HG03520 (cell line): ENCODE data around the gene FGFR3.
"Not testable (repeated sequence)": the region's sequence is repeated elsewhere in the genome, so short reads cannot be mapped to it uniquely, and the experiment has no call there.

Experiments used
- ATAC-seq: cut with Tn5 transposase; IDR thresholded peaks from one replicate; pipeline ENCODE4 v1.9.1; 2021; ENCODE audit warnings: mild to moderate bottlenecking, moderate library complexity; ENCODE audit not compliant: unreplicated experiment

FGFR3 gene

DNA sequence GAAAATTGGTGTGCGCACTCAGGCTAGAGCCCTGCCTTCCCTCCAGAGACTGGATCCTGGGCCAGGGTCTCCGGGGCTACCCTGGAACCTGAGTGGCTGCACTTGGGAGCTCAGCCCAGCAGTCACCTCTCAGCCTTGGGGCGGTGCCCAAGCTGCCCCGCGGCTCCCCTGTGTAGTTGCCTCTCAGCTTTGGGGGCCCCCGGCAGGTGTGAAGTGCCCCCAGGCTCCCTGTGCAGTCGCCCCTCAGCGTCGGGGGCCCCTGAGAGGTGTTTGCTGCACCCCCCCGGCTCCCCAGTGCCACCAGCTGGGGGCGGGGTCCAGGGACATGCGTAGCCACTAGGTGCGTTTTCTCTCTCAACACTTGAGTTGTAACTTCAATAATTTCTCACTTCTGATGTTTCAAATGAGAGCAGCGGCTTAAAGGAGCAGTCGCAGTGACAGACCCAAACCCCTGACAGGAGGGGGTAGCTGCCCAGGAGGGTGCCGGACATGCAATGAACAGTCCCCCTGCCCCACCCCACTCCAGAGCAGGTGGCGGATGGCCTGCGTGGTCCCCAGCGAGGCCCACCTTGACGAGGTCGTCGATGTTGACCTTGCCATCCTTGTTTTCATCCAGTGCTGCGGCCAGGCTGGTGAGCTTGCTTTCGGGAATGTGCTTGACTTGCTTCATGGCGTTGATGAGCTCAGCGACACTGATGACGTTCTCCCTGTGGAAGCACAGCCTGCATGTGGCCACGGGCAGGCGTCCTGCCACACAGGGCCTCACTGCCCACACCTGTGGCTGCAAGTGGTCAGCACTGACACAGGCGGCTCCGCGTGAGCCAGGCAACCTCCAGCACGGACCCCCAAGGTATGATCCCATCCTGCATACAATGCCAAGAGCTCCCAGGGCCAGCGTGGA, 22.3 kb downstream of the FGFR3 start:
- ATAC-seq, result no peak

DNA sequence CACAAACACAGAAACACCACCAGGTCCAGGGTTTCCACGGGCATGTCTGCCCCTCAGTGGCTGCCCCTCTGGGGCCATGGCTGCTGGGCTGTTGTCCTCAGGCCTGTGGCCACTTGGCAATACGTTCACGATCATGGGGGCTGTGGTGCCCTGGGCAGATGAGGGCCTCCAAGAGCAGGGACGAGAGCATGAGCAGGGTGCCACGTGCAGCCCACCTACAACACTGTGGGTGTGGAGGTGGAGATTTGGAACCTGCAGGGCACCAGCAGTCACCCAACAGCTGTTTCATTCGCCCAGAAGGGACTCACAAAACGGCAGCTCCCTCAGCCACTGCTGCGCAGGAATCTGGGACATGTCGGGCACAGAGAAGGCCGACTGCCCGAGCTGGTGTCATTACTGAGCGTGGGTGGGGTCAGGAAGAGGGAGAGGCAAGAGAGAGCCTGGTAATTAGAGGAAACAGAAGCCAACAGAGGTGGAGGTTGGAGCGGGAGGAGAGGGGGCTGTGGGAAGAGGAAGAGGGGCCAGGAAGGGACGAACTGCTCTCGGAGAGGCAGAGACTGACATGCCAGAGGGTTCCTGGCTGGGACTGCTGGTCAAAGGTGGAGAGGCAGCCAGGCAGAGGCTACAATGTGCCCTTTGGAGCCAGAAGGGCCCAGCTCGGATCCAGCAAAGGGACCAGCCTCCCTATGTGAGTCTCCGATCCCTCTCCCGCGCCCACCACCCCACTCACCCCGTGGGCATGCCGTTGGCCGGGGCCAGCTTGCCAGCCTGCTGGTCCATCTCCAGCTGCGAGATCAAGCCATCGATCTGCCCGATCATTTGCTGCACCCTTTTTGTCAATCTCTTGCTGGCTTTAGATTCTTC, 23.1 kb downstream of the FGFR3 start:
- ATAC-seq, result no peak

DNA sequence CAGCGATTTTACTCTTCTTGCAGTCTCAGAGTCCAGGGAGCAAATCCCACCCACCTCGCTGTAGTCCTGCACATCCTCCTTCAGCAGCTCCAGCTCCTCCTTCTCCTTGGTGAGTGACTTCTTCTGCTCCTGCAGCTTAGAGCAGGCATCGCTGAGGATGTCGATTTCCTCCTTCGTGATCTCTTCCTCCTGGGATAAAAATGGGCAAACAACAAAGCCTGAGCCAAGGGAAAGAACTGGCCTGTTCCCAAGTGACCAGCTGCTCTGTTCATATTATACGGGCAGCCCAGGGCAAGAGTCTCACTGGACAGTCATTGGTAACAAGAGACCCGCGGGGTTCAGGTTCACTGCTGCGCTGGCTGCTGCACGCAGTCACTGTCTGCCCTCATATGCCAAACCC, 26.2 kb downstream of the FGFR3 start:
- ATAC-seq, result no peak

DNA sequence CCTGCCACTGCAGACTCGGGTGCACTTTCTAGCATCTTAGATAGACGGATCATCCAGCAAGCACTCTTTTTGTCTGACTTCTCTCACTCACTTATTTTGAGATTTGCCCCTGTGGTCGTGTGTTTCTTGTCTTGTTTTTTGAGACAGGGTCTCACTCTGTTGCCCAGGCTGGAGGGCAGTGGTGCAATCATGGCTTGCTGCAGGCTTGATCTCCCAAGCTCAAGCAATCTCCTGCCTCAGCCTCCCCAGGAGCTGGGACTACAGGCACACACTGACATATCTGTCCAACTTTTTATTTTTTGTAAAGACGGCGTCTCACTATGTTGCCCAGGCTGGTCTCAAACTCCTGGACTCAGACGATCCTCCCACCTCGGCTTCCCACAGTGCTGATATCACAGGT, 26.7 kb downstream of the FGFR3 start:
- ATAC-seq, result no peak

DNA sequence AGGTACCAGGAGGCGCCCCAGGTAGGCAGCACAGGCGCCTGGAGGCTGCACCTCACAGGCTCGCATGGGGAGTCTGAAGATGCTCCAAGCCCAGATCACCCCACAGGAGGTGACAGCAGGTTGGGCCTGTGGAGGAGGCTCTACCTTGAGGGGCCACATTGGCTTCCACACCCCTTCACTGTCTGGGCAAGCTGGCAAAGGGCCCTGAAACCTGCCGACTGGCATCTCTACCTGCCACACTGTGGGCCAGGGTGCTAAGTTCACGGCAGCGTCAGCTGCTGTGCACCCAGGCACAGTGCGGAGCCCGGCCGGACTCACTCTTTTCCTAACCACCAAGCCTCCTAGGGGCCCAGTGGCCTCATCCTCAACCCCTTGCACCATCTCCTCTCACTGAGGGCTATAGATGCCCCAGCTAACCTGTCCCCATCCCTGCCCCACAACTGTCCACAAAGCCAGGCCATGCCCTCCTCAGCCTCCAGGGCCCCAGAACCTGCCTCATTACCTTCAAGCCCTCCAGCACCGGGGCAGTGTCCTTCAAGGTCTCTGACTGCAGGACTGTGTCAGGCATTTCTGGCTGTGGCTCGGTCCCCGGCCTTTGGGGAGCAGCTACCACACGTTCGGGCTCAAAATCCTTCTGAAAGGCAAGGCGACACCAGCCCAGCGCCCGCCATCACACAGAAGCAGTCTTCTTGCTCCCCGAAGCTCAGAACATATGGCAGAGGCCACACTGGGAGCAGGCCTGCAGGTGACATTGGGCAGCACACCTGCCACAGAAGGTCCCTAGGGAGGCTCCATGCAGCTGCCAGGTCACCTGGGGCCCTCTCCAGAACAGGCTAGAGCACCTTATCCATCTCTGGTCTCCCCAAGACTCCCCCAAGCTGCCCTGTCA, 28.8 kb downstream of the FGFR3 start:
- ATAC-seq, result no peak

DNA sequence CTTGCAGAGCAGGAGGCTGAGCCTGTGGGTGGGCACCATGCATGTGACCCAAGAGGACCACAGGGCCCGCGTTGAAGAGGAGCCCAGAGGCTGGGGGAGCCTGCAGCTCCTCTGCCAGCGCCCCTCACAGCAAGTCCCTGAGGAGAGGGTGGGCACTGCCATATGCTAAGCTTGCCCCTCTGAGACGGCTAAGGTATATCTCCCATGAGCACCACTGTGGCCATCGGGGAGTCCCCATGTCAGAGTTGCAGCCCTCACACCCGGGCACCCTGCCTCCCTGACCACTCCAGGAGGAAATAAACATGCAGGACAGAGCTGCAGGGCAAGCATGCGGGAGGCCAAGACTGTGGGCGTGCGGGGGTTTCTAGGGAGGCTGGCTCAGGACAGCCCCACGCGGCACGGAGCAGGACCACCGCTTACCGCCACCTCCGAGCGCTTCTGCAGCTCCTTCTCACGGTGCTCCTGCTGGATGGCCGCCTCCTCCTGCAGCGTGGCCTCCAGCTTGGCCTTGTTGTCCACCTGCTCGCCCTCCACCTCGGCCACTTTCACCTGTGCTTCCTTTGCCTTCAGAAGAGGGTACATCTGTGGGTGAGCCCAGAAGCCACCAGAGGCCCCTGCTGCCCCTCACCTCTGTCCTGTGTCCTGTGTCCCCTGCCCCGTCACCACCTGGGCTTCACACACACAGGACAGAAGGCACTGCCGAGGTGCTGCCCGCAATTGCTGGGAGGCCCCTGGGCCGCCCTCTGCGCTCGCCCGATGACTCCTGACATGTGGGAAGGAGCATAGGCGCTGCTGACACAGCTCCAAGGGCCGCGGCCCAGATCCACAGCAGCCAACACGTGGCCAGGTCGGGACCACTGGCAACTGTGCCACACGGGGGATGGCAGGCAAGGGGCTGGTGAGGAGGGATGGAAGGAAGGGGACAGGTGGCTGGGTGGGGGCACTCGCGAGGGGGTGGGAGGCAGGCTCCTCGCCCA, 29.8 kb downstream of the FGFR3 start:
- ATAC-seq, result no peak

DNA sequence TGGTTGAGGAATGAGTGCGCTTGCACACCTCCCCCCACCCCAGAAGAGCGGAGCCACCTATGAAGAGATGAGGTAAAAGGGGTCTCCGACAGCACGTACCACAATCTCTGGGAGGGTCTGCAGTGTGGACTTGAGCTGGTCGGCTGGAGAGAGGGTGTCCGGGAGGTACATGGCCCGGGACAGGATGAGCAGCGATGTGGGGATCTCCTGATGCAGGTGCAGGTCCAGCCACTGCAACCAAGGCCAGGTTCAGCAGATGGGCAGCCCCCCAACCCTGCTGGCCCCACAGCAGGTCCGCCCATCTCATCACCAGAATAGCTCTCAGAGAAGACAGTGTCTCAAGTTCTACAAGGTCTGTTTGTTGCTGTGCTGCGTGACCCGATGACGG, 30.4 kb downstream of the FGFR3 start:
- no peak for ATAC-seq

DNA sequence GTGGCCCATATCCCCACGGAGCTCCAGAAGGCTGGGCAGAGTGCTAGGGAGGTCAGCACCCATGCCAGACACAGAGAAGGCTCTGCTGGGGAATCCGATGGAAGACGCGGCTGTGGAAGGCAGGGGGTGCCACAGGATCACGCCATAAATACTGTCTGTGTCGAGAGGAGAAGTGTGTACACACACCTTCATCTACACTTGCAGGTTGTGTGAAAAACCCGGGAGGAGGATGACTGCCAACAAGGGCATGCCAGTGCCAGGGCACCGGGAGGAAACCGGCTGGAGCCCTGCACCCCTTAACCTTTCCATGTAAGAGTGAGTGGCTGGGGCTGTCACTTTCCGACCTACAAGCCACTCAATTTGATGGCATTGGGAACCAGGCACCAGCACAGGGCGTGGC, 31.7 kb downstream of the FGFR3 start:
- ATAC-seq, result no peak

DNA sequence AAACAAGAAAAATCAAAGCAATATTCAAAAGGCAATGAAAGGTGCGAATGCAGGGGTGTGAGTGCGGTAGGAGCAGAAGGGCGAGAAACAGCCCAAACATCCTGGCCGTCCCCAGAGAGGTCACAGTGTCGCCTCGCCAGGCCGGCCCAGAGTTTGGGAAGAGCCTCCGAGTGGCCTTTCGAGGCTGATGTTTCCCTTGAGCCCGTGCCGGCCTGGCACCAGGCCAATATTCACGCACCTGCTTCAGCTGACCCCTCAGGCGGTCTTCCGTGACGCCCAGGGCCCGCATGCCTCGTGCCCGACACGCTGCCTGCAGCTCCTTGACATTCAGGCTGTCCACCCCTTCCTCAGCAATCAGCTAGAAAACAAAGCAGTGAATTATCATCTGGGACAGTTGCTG, 32.2 kb downstream of the FGFR3 start:
- no peak for ATAC-seq

DNA sequence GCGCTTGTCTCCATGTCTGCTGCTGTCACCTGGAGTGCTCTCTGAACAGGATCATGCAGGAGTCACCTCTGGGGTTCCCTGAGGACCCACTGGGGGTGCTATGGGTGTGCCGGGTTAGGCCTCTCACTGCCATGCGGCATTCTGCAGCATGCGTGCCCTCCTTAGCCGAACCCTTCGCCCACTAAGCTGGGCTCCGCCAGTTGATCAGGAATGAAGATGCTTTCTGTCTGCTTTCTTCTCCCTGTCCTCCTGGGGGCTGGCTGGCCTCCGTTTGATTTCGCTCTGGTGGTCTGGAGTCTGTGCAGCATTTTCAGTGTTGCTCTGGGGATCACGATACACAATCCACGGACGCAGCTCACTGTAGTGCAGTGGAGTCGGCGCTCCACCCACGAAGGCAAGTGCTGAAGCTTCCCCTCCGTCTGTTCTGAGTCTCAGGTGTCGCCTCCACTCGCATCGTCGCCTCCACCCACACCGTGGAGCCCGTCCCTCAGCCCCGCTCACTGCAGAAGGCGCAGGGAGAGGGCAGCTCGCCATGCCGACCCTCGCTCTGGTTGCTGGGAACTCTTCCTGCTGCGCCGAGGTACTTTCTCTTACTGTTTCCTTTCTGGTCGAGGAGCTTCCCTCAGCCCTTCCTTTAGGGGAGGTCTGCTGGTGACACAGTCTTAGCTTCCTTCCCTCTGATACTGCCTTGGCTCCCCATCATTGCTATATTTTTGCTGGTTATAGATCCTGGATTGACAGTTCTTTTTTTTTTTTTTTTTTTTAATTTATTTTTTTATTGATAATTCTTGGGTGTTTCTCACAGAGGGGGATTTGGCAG, 33.6 kb downstream of the FGFR3 start:
- ATAC-seq, result no peak

DNA sequence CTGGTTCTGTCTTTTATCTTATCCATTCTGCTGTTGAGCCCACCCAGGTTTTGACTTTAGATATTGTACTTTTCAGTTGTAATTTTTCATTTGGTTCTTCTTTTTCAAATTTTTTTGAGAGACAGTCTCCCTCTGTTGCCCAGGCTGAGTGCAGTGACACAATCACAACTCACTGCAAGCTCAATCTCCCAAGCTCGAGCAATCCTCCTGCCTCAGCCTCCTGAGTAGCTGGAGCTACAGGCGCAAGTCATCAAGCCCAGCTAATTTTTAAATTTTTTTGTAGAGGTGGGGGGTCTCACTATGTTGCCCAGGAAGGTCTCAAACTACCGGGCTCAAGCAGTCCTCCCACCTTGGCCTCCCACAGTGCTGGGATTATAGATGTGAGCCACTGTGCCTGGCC, 37.1 kb downstream of the FGFR3 start:
- no peak for ATAC-seq

DNA sequence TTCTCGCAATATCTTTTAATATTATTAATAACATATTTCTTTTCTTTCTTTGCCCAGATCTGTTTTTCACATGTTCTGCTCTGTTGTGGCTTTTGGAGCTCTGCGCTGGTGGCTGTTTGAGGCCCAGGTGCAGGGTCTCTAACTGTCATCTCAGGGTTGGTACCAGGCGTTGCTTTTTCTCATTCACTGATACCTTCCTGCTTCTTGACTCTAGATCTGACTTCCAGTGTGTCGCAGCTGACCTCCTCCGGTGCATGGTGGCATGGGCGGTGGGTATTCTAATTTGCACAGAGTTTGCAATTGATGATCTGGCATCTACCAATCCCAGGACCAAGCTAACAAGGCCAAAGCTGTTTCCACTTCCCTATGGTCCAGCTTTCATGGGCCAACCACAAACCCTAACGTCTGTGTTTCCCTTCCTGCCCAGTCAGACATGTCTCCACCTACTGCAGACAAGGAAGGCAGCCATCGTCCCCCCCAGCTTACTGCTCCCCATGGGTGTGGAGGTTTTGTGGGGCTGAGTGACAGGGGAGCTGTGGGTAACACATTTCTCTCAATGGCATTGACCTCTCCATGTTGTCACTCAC, 37.6 kb downstream of the FGFR3 start:
- ATAC-seq, result no peak

DNA sequence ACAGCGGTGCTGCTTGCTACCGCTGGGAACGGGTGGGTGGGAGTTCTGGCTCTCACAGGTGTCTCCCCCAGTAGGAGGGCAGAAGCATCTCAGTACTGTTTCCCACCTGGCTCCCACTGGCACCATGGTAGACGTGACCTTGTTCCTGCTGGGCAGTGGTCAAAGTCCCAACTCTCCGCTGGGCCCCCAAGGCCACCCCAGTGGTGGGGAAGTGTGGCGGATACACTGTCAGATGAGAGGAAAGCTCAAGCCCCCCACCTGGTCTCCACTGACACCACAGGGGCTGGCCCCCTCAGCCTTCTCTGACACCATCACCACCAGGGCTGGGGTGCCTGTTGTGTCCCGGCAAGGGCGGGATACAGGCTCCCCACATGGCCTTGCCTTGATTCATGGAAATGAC, 38.2 kb downstream of the FGFR3 start:
- ATAC-seq, result no peak

DNA sequence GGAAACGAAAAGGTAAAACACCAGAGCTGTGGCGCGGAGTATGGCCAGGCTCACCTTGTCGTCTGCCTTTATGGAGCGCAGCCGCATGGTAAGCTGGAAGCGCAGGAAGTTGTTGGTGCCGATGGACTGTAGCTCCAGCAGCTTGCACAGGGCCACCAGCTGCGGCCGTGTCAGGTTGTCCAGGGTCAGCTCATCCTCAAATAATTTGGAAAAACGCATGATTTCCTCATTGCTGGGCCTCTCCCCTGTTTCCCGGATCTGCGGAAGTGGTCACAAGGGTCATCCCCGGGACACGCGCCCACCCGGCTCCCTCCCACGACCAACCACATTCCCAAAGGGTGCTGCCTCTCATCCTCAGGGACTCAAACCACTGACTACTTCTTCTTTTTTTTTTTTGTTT, 39.6 kb downstream of the FGFR3 start:
- ATAC-seq, result no peak

DNA sequence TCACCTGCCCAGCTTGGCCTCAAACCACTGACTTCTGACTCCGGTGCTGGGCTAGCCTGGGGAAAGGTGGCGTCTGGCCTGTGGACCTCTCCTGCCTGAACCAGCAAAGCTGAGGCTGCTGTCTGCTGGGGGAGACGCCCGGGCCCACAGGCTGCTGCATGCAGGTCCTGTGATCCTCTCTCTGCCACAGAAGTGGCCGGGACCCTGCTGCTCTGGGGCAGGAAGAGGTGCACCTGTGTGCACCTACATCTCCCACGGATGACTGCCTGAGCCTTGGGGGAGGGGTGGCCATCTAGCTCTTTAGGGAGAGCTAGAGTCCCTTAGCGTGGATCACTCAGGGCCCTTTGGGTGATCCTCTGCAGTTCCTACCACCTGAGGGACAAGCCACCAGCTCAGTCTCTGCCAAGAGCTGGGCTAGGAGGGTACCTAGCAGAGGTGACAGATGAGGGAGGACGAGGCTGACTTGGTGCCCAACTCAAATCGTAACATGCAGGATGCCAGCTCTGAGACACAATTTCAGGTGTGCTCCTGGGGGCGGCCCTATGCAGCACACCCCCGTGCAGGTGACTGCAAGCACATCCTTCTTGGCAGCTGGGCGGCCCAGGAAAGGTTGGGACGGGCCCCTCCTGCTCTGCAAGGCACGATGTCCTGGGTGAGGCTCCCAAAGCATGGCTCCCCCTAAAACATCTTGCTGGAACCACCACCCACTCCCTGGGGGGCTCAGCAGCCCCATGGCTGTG, 40.4 kb downstream of the FGFR3 start:
- no peak for ATAC-seq

DNA sequence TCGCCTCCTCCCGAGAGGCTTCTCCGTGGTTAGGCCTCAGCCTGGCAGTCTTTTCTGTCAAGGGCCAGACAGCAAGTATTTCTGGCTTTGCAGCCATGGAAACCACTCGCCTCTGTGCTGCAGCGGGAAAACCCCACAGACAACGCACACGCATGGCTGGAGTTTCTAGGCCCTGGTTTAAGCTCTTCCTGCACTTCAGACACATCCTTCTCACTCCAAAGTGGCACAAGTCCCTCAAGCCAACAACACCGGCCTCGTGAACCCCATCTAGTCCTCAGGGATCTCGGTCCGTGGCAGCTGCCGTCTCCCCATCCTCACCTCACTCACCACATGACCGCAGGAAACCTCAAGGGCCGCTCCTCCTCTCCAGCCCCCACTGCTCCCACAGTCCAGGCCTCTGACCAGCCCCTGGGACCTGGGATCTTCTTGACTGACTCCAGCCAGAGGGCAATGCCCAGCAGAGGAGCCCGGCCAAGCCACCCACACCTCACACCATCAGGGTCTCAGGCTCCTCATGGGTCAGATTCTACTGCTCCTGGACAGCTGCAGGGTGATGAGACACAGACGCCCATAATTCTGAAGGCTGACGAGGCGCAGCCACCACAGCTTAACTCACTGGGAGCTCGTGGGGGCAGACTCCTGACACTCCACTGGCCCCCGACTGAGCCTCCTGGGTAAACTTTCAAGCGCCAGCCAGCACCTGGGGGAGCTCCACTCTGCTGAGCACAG, 41.1 kb downstream of the FGFR3 start:
- ATAC-seq, result no peak

DNA sequence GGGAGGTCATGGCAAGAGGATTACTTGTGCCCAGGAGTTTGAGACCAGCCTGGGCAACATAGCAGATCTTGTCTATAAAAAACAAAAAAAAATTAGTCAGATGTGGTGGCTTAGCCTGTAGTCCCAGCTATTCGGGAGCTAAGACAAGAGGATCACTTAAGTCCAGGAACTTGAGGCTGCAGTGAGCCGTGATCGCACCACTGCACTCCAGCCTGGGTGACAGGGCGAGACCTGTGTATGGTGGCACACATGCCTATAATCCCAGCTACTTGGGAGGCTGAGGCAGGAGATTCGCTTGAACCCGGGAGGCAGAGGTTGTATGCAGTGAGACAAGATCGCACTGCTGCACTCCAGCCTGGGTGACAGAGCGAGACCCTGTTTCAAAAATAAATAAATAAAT, 42.7 kb downstream of the FGFR3 start:
- not testable (repeated sequence) for ATAC-seq
